K562 treated with DMSO at 1 percent for 12 hours (cell line): ENCODE results near the gene MFF. TPM values are rescaled to one million over a fixed set of nuclear protein-coding genes. Genes with fewer than 3 reads are reported as not detected.

Source experiments
- total RNA-seq: library from RNA; unstranded; fragments of 300-600 nt; gene quantifications from 2 replicates; pipeline ENCODE4 v1.2.3, GENCODE V29; 2022; ENCODE audit not compliant: insufficient read depth

Gene MFF, protein sequence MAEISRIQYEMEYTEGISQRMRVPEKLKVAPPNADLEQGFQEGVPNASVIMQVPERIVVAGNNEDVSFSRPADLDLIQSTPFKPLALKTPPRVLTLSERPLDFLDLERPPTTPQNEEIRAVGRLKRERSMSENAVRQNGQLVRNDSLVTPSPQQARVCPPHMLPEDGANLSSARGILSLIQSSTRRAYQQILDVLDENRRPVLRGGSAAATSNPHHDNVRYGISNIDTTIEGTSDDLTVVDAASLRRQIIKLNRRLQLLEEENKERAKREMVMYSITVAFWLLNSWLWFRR
- total RNA-seq: 23.5 and 48.4 TPM in 2 replicates

DNA sequence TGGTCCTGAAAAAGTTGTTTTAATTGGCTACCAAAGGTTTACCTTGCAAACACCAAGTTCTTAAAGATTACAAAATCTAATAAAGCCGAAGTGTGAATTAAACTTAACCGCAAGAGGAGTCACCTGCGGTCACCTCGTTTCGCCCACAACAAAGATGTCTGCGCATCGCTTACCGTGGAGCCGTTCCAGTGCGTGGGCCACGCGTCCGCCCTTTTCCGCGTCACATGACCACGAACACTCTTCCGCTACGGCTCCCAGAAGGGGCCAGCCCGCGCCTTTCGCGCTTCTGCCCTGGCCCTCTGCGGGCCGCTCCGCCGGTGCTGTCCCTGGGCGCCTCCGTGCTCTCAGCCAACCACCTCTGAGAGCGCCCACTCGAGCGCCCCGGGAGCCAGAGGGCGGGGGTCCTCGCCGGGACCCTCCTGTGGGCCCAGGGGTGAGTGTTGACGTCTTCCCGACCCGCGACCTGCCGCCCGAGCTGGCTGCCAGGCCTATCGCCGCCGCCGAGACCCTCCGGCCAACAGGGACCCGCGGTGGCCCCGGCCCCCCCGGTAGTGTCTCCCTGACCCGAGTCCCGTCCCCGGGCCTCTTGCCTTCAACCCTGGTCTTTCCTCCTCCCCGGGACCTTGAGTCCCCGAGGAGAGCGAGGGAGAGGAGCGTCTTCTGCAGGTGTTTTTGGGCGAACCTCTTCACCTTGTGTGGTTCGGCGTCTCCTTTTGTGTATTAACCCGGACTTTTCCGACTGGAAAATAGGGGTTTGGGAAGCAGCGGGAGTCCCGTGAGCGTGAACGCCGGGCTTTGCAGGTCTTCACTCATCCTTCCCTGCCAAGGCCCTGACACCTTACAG is at the start of gene MFF:
Gene MFF (plus strand): TSS at position 257 of the 844 bp plus-strand sequence. CDS start 5,415 bp downstream, outside the sequence.

DNA sequence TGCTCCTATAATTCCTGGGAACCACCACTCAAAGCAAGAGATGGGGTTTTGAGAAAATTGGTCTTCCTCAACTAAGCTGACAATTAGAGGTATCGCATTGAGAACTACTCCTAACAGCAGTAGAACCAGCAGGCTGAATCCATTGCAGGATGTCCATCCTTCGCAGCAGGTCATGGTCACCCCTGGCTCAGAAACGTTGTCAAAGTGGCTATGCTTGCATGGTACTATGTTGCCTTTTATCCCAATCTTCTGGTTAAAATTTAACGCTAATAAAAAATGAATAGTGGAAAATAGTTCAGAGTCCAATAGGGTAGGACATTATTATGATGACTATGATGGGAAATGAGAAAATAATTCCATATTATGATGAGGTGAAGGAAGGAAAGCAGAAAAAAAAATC is 54.0 kb downstream of the MFF start, which contains the start of gene TM4SF20:
Gene TM4SF20 (minus strand): TSS at position 212 of the 400 bp plus-strand sequence. CDS start 38 bp downstream, at position 174.

GRCh38 chr2:227387583-227387982 is 62.5 kb downstream of the MFF start, which contains the start of gene SCYGR1:
Gene SCYGR1 (minus strand): TSS chr2:227387949. CDS start chr2:227387949, 0 bp downstream.

Other genes with a start within 250 kb of the MFF start
- not detected in 2 replicates for gene COL4A4, start 161.0 kb upstream of the MFF start, total RNA-seq
- gene COL4A3, start 160.6 kb upstream of the MFF start, total RNA-seq: not detected in 2 replicates
- not detected in 2 replicates for gene TM4SF20, start 54.1 kb downstream of the MFF start, total RNA-seq
- gene SCYGR1, start 62.7 kb downstream of the MFF start, total RNA-seq: not detected in 2 replicates
- 18.7 and 32.5 TPM in 2 replicates for gene AGFG1, start 146.9 kb downstream of the MFF start, total RNA-seq